Muscle layer of colon (tissue), 2 donors: ENCODE measurements around the gene TPK1.

Experiments
- H3K27ac ChIP-seq: one replicate; pipeline ENCODE4 v1.7.0; 2013; ENCODE audit warnings: low read depth, mild to moderate bottlenecking, low read length, moderate library complexity
- H3K27me3 ChIP-seq, 2 donors: one replicate each; pipeline ENCODE4 v1.7.0; 2013; ENCODE audit warnings: low read length in 2 of 2, mild to moderate bottlenecking in 2 of 2; ENCODE audit not compliant: insufficient read depth in 2 of 2, control insufficient read depth in 1 of 2
- H3K36me3 ChIP-seq: one replicate; pipeline ENCODE4 v1.7.0; 2013; ENCODE audit warnings: mild to moderate bottlenecking, low read length; ENCODE audit not compliant: insufficient read depth
- H3K4me1 ChIP-seq: one replicate; pipeline ENCODE4 v1.7.0; 2013; ENCODE audit warnings: mild to moderate bottlenecking, low read length; ENCODE audit not compliant: insufficient read depth
- H3K4me3 ChIP-seq, 2 donors: one replicate each; pipeline ENCODE4 v1.7.0; 2013; ENCODE audit warnings: low read length in 2 of 2, low read depth in 1 of 2, mild to moderate bottlenecking in 1 of 2, moderate library complexity in 1 of 2
- H3K9ac ChIP-seq: one replicate; pipeline ENCODE4 v1.7.0; 2013; ENCODE audit warnings: low read length
- H3K9me3 ChIP-seq: one replicate; pipeline ENCODE4 v1.7.0; 2013; ENCODE audit warnings: mild to moderate bottlenecking, low read length
- donor health status: abdominal sarcoma.
- donor health status: Adenocarcinoma of cecum.

TPK1 gene

DNA sequence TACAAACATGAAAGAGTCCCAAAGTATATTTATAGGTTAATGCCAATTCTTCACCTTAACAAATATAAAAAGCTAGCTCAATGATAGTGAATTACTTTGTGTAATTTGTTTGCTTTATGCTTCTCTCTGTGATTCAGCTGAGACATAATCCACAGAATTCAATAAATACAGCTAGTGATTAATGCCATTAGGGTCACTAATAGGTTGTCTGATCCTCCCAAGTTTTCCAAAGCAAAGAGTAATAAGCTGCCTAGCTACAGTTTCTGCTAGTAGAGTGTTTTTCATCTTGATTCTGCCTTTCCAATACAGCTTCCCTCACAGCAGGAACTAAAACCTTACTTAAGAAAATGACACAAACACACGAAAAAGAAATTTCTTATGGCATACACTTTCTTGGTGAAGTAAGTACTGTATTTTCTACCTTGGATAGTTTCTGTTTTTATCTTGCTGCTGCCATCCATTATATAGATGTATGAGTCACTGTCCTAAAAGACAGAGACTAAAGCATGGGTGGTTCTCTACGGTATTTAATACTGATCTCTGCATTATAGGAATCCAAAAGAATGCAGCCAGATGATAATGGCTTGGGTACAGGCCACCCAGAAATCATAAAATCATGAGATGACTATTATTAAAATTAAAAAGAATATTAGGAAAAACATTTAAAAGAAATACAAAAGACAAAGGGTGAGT, 170.0 kb downstream of the TPK1 start:
- Histone ChIP-seq H3K4me1 (no peaks in the 10 kb centered on the region), H3K27me3 (no peaks in the 10 kb centered on the region), H3K9me3 (no peaks in the 10 kb centered on the region), H3K9ac (no peak overlapping the region), H3K4me3 (no peak overlapping the region), H3K27ac (no peak overlapping the region), H3K36me3 (no peaks in the 10 kb centered on the region)

DNA sequence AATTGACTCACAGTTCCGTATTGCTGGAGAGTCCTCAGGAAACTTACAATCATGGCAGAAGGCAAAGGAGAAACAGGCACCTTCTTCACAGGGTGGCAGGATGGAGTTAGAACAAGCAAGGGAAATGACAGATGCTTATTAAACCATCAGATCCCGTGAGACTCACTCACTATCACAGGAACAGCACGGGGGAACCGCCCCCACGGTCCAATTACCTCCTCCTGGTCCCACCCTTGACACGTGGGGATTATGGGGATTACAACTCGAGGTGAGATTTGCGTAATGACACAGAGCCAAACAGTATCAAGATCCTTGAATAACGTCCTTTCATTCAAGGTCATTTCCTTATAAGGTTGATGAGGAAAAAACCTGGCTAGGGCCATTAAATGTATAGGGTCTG, 176.6 kb downstream of the TPK1 start:
- Histone ChIP-seq H3K4me3 (no peak overlapping the region), H3K9me3 (no peaks in the 10 kb centered on the region), H3K36me3 (no peaks in the 10 kb centered on the region), H3K27ac (no peak overlapping the region), H3K4me1 (no peaks in the 10 kb centered on the region), H3K27me3 (no peaks in the 10 kb centered on the region), H3K9ac (no peak overlapping the region)

DNA sequence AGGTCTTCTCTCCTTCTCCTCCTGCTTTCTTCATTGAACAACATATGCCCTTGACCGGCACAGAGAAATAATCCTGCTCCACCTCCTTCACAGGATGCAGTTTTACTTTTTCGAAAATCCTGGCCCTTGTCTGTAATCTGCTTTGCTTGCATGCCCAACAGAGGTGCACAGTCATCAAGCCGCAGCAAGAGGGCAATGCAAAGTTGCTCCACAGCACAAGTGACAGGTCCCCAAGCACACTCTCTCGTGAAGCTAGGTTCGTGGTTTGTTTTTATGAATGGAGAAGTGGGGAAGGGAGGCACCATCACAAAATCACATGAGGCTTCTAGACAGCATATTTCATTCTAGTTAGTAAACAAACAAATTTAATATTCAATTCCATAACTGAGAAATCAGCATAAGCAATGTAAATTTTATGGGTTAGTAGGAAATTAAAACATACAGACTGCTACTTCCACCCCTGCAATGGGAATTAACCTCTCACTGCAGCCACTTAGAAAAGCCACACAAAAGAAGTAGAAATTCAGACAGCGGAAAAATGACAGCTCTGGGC, 178.8 kb downstream of the TPK1 start:
- H3K9me3 ChIP-seq: no peaks in the 10 kb centered on the region
- no peaks in the 10 kb centered on the region for H3K36me3 ChIP-seq
- no peak overlapping the region for H3K27ac ChIP-seq
- H3K4me1 ChIP-seq: no peaks in the 10 kb centered on the region
- H3K27me3 ChIP-seq: no peaks in the 10 kb centered on the region
- H3K9ac ChIP-seq: no peak overlapping the region
- H3K4me3 ChIP-seq: no peak overlapping the region

DNA sequence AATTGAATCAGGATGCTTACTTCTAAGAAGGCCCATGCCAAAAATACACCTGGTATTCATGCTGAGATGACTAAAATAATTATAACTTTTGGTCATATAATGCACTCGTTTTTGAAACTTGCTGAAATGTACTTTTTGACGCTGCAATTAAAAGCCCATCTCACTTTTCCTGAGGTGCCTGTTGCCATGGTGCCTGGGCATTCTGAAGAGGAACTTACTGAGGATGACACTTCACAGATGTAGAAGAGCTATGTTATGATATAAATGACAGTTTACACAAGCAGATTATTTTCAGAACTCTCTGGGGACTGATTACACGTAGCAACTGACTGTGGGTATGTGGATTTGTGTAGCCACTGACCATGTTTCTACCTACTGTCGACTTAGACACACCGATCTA, 182.4 kb downstream of the TPK1 start:
- Histone ChIP-seq H3K9me3 (no peaks in the 10 kb centered on the region), H3K27me3 (no peaks in the 10 kb centered on the region), H3K4me1 (no peaks in the 10 kb centered on the region), H3K36me3 (no peaks in the 10 kb centered on the region), H3K27ac (no peak overlapping the region), H3K4me3 (no peak overlapping the region), H3K9ac (no peak overlapping the region)

DNA sequence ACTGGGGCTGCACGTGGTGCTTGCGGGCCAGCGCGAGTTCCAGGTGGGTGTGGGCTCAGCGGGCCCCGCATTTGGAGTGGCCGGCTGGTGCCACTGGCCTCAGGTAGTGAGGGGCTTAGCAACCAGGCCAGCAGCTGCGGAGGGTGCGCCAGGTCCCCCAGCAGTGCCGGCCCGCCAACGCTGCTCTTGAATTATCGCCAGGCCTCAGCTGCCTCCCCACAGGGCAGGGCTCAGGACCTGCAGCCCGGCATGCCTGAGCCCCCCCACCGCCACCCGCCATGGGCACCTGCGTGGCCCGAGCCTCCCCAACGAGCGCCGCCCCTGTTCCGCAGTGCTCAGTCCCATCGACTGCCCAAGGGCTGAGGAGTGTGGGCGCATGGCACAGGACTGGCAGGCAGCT, 185.4 kb downstream of the TPK1 start:
- Histone ChIP-seq H3K27me3 (no peaks in the 10 kb centered on the region), H3K4me3 (no peak overlapping the region), H3K9me3 (no peaks in the 10 kb centered on the region), H3K36me3 (no peaks in the 10 kb centered on the region), H3K9ac (no peak overlapping the region), H3K27ac (no peak overlapping the region), H3K4me1 (no peaks in the 10 kb centered on the region)

DNA sequence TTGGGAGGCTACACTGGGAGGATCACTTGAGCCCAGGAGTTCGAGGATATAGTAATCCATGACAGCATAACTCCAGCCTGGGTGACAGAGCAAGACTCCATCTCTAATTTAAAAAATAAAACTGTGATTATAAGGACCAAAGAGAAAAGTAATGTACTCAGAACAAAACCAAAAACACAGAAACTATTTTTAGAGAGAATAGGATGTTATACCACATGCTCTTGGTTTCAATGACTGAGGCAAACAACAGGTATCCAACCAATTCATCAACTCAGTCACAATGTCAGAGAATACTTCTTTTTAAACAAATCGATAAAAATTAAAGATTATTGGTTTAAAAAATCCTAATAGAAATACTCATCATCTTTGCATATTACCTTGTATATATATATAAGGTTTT, 186.7 kb downstream of the TPK1 start:
- Histone ChIP-seq H3K4me3 (no peak overlapping the region), H3K9ac (no peak overlapping the region), H3K27me3 (no peaks in the 10 kb centered on the region), H3K36me3 (no peaks in the 10 kb centered on the region), H3K27ac (no peak overlapping the region), H3K4me1 (no peaks in the 10 kb centered on the region), H3K9me3 (no peaks in the 10 kb centered on the region)

DNA sequence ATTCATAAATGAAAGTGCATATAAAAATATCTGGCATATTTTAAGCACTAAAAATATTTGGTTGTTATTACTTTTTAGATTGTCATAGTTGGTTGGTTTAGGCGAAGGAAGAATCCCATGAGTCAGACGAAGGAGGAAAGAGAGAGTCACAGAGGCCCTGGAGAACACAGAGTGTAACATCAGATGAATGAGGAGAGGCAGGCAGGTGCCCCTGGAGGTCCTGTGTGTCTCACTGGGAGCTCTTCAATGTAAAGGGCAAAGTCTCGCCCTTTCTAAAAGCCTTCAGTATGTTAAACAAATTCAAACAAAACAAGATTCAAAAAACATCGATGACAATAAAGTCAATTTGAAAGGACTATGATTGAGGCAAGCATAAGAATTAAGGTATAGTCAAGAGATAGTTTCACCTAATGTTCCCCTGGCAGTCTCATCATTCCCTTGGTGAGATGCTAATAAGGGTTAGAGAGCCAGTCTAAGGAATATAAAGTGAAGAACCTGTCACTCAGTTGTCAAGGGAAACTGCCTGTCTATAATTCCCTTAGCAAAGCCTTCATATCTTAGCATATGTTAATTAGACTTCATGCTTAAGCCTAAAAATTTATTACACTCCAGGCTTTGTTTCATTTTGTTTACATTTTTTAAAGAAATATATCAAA, 194.3 kb downstream of the TPK1 start:
- no peaks in the 10 kb centered on the region for H3K27me3 ChIP-seq
- H3K27ac ChIP-seq: no peak overlapping the region
- peaks cover 12% of the 10 kb centered on the region for H3K4me1 ChIP-seq
- H3K4me3 ChIP-seq: no peak overlapping the region
- no peaks in the 10 kb centered on the region for H3K36me3 ChIP-seq
- no peak overlapping the region for H3K9ac ChIP-seq
- H3K9me3 ChIP-seq: no peaks in the 10 kb centered on the region

DNA sequence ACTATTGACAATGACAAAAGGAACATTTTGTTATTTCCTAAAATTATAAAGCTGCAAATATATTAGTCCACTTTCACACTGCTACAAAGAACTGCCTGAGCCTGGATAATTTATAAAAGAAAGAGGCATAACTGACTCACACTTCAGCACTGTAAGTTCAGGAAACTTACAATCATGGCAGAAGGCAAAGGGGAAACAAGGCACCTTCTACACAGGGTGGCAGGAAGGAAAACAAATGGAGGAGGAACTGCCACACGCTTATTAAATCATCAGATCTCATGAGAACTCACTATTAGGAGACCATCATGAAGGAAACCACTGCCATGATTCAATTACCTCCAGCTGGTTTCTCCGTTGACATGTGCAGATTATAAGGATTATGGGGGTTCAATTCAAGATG, 203.1 kb downstream of the TPK1 start:
- Histone ChIP-seq H3K27ac (no peak overlapping the region), H3K36me3 (no peaks in the 10 kb centered on the region), H3K4me1 (no peaks in the 10 kb centered on the region), H3K9ac (no peak overlapping the region), H3K9me3 (no peaks in the 10 kb centered on the region), H3K4me3 (no peak overlapping the region), H3K27me3 (no peaks in the 10 kb centered on the region)

DNA sequence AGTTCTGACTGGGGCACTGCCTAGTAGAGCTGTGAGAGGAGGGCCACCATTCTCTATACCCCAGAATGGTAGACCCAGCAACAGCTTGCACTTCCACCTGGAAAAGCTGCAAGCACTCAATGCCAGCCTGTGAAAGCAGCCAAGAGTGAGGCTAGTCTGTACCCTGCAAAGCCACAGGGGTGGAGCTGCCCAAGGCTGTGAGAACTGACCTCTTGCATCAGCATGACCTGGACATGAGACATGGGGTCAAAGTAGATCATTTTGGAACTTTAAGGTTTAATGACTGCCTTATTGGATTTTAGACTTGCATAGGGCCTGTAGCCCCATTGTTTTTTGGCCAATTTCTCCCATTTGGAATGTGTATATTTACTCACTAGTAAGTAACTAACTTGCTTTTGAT, 206.3 kb downstream of the TPK1 start:
- no peaks in the 10 kb centered on the region for H3K36me3 ChIP-seq
- no peak overlapping the region for H3K27ac ChIP-seq
- no peaks in the 10 kb centered on the region for H3K4me1 ChIP-seq
- H3K9me3 ChIP-seq: no peaks in the 10 kb centered on the region
- H3K9ac ChIP-seq: no peak overlapping the region
- no peak overlapping the region for H3K4me3 ChIP-seq
- H3K27me3 ChIP-seq: no peaks in the 10 kb centered on the region

DNA sequence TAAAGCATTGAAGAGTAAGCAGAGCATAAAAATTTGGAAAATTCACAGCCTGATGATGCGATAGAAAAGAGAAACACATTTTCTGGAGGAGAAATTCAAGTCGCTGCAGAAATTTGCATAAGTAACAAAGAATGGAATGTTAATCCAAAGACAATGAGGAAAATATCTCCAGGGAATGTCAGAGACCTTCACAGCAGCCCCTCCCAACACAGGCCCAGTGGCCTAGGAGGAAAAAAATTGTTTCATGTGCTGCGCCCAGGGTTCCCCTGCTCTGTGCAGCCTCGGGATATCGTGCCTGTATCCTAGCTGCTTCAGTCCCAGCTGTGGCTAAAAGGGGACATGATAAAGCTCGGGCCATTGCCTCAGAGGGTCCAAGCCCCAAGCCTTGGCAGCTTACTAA, 206.8 kb downstream of the TPK1 start:
- Histone ChIP-seq H3K27me3 (no peaks in the 10 kb centered on the region), H3K9ac (no peak overlapping the region), H3K36me3 (no peaks in the 10 kb centered on the region), H3K4me1 (no peaks in the 10 kb centered on the region), H3K9me3 (no peaks in the 10 kb centered on the region), H3K27ac (no peak overlapping the region), H3K4me3 (no peak overlapping the region)

DNA sequence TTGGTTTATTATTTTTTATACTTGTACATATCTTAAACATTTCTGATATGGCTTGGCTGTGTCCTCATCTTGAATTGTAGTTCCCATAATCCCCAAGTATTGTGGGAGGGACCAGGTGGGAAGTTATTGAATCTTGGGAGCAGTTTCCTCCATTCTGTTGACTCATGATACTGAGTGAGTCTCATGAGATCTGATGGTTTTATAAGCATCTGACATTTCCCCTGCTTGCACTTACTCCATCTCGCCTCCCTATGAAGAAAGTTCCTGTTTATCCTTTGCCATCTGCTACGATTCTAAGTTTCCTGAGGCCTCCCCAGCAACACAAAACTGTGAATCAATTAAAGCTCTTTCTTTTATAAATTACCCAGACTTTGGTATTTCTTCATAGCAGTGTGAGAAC, 207.7 kb downstream of the TPK1 start:
- no peaks in the 10 kb centered on the region for H3K36me3 ChIP-seq
- H3K27me3 ChIP-seq: no peaks in the 10 kb centered on the region
- no peak overlapping the region for H3K9ac ChIP-seq
- H3K4me1 ChIP-seq: peaks cover under 1% of the 10 kb centered on the region
- no peaks in the 10 kb centered on the region for H3K9me3 ChIP-seq
- H3K4me3 ChIP-seq: no peak overlapping the region
- no peak overlapping the region for H3K27ac ChIP-seq

DNA sequence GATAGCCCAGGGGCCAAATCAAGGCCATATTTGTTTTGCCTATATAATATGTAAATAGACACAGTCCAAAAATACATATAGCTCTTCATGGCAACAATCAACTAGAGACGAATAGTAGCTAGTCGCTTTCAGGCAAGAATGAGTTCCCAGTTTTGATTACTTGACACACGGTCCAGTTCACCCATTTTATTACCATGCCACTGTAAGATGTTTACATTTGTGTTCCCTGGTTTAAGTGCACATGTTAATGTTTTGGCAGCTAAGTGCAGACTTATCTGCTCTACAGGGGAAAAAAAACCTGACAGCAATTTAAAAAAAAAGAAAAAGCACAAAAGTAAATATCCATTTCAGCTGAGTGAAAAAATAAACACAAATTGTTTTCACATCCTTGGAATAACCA, 213.1 kb downstream of the TPK1 start:
- H3K9me3 ChIP-seq: no peaks in the 10 kb centered on the region
- H3K9ac ChIP-seq: no peak overlapping the region
- no peaks in the 10 kb centered on the region for H3K27me3 ChIP-seq
- H3K27ac ChIP-seq: no peak overlapping the region
- no peaks in the 10 kb centered on the region for H3K36me3 ChIP-seq
- peaks cover 10% of the 10 kb centered on the region for H3K4me1 ChIP-seq
- H3K4me3 ChIP-seq: no peak overlapping the region
